Measurements from ENCODE around the gene DNAJC18. TPM values are rescaled to one million over a fixed set of nuclear protein-coding genes. Genes with fewer than 3 reads are reported as not detected.
A peak's percentile ranks its signal among the peaks of the same experiment; 100 is the strongest.

The DNAJC18 gene
- total RNA-seq, 6 experiments from 2014 or later, result 0.37 to 2.9 (median 0.75) TPM

- TF ChIP-seq POLR2A (IDR thresholded peaks at IDR 0.05) (no peak), CTCF (IDR thresholded peaks at IDR 0.05) (no peak)
- intact Hi-C loops (cut with DNase I), result loop anchor here in 1 of 2 donors (10.0 kb wide), 1 partner anchor 88 kb away; the partner anchor contains the start of gene MATR3
- Histone ChIP-seq H3K27me3 (no peaks in the 10 kb centered on the region), H3K4me1 (peaks cover 0 to 45% (median 11%) of the 10 kb centered on the region in 4 donors), H3K4me3 (peak overlapping the region; percentile 34 to 68 (median 50)), H3K9me3 (no peaks in the 10 kb centered on the region), H3K27ac (peak overlapping the region in 2 of 3 donors; percentile 36 to 70), H3K36me3 (peaks cover 0 to 12% (median 0%) of the 10 kb centered on the region in 4 donors)
- DNase-seq (peak in 1 of 3 donors; percentile 50), ATAC-seq (peak; percentile 1 to 24 (median 6))
- 30% methylated on average over 2 of the region's 3 CpGs for WGBS (ENCODE audit: insufficient coverage, low coverage, low lambda C conversion rate, missing lambda C conversion rate)
Observed at GRCh38 chr5:139382807-139383206, 56.5 kb downstream of the DNAJC18 start.

- Histone ChIP-seq H3K27me3 (no peaks in the 10 kb centered on the region), H3K9me3 (no peaks in the 10 kb centered on the region), H3K4me3 (peak overlapping the region; percentile 34 to 68 (median 50)), H3K36me3 (peaks cover 0 to 19% (median 0%) of the 10 kb centered on the region in 4 donors), H3K27ac (peak overlapping the region in 2 of 3 donors; percentile 36 to 70), H3K4me1 (peaks cover 0 to 45% (median 11%) of the 10 kb centered on the region in 4 donors)
- no peak for TF ChIP-seq POLR2A (IDR thresholded peaks at IDR 0.05)
- TF ChIP-seq CTCF (IDR thresholded peaks at IDR 0.05), result no peak
- WGBS (ENCODE audit: insufficient coverage, low coverage, low lambda C conversion rate, missing lambda C conversion rate), result 34% methylated on average over 13 of the region's 28 CpGs
- DNase-seq (peak in 1 of 3 donors; percentile 52), ATAC-seq (peak; percentile 8 to 33 (median 22))
- intact Hi-C loops (cut with DNase I), result loop anchor here in 1 of 2 donors (10.0 kb wide), 1 partner anchor 87 kb away; the partner anchor contains the start of gene MATR3
Observed at GRCh38 chr5:139381837-139382761, 57.2 kb downstream of the DNAJC18 start.

- H3K27ac ChIP-seq, result no peak overlapping the region
- TF ChIP-seq POLR2A (IDR thresholded peaks at IDR 0.05), result no peak
- TF ChIP-seq CTCF (IDR thresholded peaks at IDR 0.05), result no peak
- intact Hi-C loops (cut with DNase I), result loop anchor here in 1 of 2 donors (10.0 kb wide), 1 partner anchor 85 kb away; the partner anchor contains the start of gene MATR3
- H3K27me3 ChIP-seq, result no peaks in the 10 kb centered on the region
- DNase-seq (peak in 1 of 3 donors; percentile 33), ATAC-seq (no peak)
- peaks cover 0 to 31% (median 11%) of the 10 kb centered on the region in 4 donors for H3K4me1 ChIP-seq
- 96% methylated on average over 5 of the region's 15 CpGs for WGBS (ENCODE audit: insufficient coverage, low coverage, low lambda C conversion rate, missing lambda C conversion rate)
- no peaks in the 10 kb centered on the region for H3K9me3 ChIP-seq
- H3K36me3 ChIP-seq, result peaks cover 0 to 22% (median 0%) of the 10 kb centered on the region in 4 donors
- H3K4me3 ChIP-seq, result no peak overlapping the region
Observed at GRCh38 chr5:139379626-139380449, 59.5 kb downstream of the DNAJC18 start.

GRCh38 chr5:139378941-139379361, 60.4 kb downstream of the DNAJC18 start:
- no peak for TF ChIP-seq CTCF (IDR thresholded peaks at IDR 0.05)
- TF ChIP-seq POLR2A (IDR thresholded peaks at IDR 0.05), result no peak
- H3K27me3 ChIP-seq, result no peaks in the 10 kb centered on the region
- DNase-seq (peak in 1 of 3 donors; percentile 18), ATAC-seq (no peak)
- no peak overlapping the region for H3K4me3 ChIP-seq
- peaks cover 0 to 31% (median 6%) of the 10 kb centered on the region in 4 donors for H3K4me1 ChIP-seq
- intact Hi-C loops (cut with DNase I), result no loop called here
- peaks cover 0 to 22% (median 0%) of the 10 kb centered on the region in 4 donors for H3K36me3 ChIP-seq
- H3K9me3 ChIP-seq, result no peaks in the 10 kb centered on the region
- WGBS (ENCODE audit: insufficient coverage, low coverage, low lambda C conversion rate, missing lambda C conversion rate), result 72% methylated on average over 5 of the region's 13 CpGs
- no peak overlapping the region for H3K27ac ChIP-seq

Data from right lobe of liver (tissue), 6 donors.